ENCODE data around the gene SAFB.

DNA sequence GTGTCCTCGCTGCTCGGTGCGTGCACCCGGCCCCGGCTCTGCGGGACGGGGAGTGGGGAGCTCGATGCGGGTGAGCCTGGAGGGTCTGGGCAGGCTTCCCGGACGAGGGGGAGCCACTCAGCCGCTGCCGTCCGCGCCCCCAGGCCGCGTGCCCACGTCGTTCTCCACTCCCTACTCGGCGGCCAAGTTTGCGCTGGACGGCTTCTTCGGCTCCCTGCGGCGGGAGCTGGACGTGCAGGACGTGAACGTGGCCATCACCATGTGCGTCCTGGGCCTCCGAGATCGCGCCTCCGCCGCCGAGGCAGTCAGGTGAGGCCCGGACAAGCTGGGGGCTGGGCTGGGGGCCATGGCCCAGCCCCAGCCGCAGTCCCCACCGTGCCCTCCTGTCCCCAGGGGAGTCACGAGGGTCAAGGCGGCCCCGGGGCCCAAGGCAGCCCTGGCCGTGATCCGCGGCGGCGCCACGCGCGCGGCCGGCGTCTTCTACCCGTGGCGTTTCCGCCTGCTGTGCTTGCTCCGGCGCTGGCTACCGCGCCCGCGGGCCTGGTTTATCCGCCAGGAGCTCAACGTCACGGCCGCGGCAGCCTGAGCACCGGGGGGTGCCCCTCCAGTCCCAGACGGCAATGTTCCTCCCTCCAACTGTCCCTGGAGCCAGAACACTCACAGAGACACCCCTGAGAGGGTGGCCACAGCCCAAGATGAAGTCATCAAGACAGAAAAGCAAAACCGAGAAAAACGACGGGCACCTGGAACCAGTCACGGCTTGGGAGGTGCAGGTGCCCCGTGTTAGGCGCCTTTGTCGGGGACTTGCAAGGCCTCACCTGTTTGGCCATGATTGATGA is 64.7 kb downstream of the SAFB start:
- TF ChIP-seq POLR2A (IDR thresholded peaks at IDR 0.05; ENCODE audit: borderline replicate concordance, extremely low read depth, insufficient read depth, insufficient read length) (no peak), ELF1 (IDR thresholded peaks at IDR 0.05; ENCODE audit: borderline replicate concordance, low read depth) (no peak)
